ENCODE results near the gene MAP2K3. TPM values are rescaled to one million over a fixed set of nuclear protein-coding genes. Genes with fewer than 3 reads are reported as not detected.

Gene MAP2K3
- total RNA-seq, result 20.8 and 39.0 TPM in 2 replicates

DNA sequence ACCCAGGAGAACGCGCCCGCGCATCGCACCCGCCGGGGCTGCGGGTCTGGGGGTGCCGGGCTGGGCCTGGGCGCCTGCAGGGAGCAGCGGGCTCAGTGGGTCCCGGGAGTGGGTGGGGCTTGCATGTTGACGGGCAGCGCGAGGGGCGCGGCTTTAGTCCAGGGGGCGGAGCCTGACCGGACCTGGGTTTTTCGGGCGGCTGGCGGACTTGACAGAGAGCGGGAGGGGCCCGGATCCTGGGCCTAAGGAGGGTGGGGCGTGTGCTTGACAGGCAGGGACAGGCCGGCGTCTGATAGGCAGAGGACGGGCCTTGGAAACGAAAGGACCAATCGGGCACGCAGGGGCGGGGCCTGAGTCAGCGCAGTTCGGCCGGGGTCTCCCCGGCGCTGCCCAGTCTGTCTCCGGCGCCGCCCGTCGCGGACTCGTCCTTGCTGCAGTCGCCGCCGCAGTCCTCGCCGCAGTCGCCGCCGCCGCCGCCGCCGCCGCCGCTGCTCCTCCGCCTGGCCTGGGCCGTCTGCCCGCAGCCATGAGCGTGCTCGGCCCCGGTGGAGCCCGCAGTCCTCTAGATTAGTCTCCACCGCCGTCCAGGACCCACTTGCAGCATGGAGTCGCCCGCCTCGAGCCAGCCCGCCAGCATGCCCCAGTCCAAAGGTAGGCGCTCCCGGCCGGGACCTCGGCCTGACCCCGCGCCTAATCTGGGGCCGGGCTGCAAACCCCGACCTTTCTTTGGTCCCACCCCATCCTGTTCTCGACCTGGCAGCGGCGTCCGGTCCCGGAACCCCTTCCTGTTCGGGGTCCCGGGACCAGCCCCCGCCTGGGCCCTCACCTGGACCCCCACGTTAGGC, at the start of gene MAP2K3:
Gene MAP2K3 (plus strand): TSS at position 393 of the 845 bp plus-strand sequence. CDS start 210 bp downstream, at position 603.
- peak; percentile 99 for DNase-seq

DNA sequence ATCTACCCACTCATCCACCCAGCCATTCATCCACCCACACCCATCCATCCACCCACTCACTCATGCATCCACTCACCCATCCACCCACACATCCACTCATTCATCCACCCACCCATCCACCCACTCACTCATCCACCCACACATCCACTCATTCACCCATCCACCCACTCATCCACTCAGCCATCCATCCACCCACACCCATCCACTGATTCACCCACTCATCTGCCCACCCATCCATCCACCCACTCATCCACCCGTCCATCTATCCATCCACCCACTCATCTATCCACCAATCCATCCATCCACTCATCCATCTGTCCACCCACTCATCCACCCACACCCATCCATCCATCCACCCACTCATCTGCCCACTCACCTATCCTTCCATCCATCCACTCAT, 48.6 kb upstream of the MAP2K3 start:
- DNase-seq, result no peak

GRCh38 chr17:21239680-21240368, 44.7 kb upstream of the MAP2K3 start:
- peak; percentile 53 for DNase-seq

GRCh38 chr17:21240369-21241055, 44.0 kb upstream of the MAP2K3 start:
- DNase-seq, result no peak

- DNase-seq, result no peak
Measured at GRCh38 chr17:21241564-21241963, 42.9 kb upstream of the MAP2K3 start.

DNA sequence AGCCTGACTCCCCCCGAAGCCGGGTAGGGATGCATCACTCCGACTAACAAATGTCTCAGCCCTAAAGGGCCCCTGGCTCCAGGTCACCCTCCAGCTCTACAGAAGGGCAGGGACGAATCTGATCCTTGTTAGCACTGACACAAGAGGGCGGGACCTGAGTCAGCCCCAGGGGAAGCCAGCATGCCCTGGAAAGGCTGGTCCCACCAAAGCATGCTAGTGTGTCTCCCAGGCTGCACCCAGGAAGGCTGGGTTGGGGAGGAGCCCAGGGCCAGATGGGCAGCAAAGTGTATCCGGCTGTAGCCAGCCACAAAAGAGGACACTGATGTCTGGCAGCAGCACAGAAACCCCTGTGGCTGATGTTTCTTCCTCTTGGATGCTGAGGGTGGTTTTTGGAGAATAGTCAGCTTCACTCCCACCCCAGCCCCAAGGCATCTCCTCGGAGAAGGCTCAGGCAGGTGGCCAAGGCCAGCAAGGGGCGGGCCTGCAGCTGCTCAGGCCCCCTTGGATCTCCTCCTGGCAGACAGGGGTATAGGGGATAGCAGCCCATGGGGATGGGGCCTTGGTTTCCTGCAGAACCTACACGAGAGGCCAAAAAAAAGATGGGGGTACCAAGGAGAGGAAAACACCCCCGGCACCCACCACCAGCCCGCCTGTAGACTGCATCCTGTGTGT, 42.3 kb upstream of the MAP2K3 start:
- DNase-seq, result no peak

GRCh38 chr17:21242780-21243515, 41.6 kb upstream of the MAP2K3 start:
- no peak for DNase-seq

- no peak for DNase-seq
Measured at GRCh38 chr17:21243516-21244303, 40.8 kb upstream of the MAP2K3 start.

DNA sequence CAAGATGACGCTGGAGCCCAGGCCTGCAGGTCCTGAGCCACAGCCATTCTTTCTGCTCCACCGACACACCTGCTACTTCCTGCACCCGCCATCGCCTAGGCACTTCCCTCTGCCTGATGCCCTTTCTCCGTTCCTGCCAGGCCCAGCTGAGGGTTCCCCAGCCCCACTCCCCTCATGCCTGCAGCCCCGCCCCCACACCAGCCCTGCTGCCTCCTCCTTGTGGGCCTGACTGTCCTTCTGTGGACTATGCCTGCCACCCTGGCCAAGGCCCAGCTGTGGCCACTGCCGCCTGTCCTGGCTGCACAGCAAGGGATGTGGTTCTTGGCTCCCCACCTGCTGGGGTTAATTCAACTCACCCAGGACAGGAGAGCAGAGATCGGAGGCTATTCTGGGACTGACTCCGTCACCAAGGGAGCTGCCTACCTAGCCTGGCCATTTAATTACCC, 38.8 kb upstream of the MAP2K3 start:
- DNase-seq, result no peak

DNA sequence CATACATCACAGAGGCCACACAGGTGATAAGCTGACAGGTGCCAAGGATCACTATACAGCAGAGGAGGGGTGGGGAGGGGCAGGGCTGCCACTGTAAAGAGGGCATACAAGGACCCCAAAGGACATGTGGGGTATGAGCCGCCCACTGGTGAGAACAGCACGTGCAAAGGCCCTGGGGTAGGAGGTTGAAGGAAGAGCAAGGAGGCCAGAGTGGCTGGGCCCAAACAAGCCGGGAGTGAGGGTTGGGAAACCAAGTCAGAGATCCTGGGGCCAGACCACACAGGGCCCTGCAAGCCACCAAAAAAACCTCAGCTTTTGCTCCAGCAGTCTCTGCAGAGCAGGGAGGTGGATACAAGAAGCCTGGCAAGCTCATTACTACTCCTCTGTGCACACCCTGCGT, 37.8 kb upstream of the MAP2K3 start:
- DNase-seq, result no peak

GRCh38 chr17:21247552-21248258, 36.8 kb upstream of the MAP2K3 start:
- DNase-seq, result no peak

GRCh38 chr17:21248500-21248899, 36.0 kb upstream of the MAP2K3 start:
- no peak for DNase-seq

DNA sequence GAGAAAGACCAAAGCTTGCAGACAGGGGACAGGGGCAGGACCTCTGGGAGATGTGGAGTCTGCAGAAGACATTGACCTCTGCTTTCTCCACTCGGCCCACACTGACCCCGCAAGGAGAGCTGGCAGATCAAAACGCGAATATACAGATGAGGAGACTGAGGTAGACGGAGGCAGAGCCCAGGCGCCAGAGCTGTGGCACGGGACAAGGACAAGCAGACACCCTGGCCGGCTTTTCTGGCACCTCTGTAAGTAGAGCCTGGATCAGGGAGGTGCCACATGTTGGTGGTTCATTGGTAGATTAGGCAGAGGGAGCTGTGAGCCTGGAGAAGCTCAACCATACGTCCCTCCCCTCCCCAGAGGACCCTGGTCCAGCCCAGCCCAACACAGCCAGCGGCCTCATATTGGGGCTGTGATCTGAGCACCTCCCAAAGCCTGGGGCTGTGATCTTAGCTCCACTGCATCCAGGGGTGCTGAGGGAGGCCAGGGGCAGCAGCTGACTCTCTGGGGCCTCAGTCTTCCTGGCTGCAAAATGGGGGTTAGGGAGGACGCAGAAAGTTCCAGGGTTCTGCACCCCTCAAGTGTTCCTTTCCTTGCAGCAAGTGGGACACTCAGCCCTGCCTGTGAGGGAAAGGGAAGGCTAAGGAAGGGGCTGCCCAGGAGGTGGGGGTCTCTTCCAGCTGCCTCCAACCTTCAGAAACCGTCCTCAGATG, 35.3 kb upstream of the MAP2K3 start:
- no peak for DNase-seq

DNA sequence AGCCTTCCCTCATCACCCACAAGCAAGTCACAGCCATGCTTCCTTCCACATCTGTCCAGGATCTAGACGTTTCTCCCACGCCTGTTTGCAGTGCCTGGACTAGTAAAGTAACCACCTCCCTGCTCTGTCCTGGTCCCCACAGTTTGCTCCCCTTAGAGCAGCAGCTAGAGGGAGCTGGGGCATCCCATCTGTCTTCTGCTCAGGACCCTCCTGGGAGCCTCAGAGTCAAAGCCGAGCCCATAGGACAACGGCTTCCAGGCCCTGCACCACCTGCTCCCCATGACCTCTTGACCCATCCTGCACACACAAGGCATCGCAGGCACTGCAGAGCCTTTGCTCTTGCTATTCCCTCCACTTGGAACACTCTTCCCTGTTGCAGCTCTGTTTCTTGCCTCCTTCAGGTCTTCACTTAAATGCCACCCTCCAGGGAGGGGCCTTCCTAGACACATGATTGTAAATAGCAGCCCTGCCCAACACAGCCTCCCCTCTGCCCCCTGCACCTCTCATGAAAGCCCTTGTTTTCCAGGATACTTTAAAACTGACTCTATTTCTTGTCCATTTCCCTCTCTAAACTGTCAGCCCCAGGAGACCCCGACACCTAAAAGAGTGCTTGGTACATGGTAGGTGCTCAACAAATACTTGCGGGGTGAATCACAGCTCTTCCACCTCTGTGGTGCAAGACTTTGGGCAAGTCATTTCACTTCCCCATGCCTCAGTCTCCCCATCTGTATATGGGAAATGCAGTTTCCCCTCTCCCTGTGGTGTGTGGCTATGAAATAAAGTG, 34.4 kb upstream of the MAP2K3 start:
- DNase-seq, result no peak

DNA sequence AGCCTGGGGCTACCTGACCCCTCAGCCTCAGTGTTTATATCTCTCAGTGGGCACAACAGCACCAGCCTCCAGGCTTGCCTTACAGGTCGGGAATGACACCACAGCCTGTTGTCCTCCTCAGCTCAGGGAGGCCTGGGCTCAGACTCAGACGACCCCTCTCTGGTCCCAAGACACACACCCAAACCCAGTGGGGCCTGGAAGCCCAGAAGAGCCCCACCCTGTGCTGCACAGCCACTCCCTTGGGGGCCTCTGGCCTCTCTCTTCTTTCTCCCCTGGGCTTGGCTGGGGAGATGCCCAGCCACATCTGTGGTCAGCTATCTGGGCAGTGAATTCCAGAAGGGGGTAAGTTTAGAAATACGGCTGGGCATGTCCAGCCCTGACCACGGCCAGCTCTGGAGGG, 33.7 kb upstream of the MAP2K3 start:
- DNase-seq, result no peak

DNA sequence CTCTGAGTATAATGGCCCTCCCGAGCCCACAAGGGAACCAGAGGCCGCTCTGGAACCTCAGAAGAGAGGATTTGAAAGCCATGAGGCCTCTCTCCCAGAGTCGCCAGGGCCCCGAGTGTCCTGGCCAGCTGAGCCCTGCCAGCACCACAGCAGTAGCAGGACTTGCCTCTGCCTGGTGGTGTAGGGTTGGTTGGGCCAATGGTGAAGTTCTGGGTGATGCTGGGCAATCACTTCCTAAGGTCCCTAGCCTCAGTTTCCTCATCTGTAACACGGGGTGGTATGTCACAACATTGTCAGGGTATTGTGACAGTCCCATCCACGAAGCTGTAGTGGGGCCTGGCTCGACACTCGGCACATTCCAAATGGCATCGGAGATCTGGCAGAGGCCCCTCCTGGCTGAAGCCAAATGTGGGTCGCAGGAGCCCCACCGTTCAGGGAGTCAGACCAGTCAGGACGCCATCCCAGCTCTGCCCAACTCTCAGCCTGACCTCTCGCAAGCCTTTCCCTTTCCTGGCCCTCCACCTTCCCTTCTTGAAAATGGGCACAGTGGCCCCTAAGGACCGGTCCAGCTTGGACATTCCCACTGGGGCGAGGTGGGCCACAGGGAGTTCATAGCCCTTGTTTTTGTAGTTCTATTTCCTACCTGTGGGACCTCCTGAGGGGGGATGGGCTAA, 33.0 kb upstream of the MAP2K3 start:
- no peak for DNase-seq

DNA sequence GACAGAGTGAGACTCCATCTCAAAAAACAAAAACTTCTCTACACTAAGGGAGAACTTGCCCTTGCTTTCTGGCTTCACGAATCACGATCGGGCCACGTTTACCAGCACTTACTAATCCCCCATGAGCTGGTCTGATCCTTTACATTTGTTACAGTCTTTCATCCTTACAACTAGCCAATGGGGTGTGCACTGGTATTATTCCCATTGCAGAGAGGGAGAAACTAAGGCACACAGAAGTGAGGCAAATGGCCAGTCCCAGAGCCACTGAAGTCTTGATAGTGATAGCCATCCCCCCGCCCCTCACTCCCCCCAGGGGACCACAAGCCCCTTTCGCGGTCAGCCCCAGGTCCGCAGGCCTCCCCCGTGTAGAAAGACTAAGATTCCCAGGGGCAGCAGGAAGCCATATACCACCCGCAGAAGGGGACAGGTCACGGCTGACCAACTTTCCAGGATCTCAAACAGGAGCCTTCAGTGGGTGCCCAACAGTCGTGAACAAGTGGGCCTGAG, 32.2 kb upstream of the MAP2K3 start:
- no peak for DNase-seq

Measured in dermis blood vessel endothelial cell (primary cell).